GM19238 (cell line): ENCODE results near the gene MEIS2.

Experiments
- DNase-seq: peaks from one replicate; pipeline ENCODE4 v3.0.0; 2011; ENCODE audit warnings: low spot score; ENCODE audit not compliant: insufficient read length

The MEIS2 gene

DNA sequence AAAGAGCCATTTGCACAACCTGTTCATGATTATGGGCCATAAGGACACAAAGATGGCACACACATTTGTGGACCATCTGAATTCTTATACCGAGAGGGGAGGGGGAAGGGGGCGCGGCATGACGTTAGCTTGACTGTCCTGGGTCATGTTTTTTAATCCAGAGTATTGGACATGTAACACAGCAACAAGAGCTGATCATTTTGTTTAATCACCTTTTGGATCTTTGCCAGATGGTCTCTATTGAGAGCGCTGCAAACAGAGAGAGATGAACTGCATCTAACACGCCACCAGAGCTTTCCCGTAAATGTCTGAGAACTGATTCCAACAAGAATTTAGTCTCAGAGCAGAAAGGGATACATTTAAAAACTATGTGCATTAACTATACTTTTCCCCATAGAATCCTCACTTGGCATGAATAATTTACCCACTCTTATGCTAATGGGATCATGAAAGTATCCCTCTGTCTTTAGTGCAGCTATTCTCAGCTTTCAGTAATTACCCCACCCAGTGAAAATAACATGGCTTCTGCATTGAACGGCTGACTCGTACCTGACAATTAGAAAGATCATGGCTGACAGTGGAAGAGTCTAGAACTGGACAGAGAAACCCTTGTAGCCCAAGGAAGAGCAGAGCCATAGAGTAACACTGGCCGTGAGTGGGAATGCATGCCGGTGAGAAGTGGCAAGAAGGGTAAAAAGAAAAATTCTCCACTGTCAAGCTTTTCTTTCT, 22.6 kb downstream of the MEIS2 start:
- no peak for DNase-seq

DNA sequence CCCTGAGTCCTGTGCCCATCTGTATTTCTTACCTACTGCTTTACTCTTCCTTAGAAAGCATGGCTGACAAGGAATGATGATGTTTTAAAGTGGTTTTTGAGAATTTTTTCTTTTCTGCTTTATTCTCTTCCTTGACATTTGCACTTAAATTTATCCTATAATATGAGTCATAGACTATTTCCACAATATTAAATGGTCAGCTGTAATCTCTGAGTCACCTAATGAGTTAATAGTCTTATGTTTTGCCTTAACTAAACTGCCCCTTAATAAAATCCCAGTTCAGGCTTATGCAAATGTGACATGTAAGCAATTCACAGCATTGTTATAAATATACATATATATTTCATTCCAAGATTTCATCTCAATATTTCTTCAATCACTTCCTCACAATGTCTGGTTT, 23.8 kb downstream of the MEIS2 start:
- DNase-seq: no peak

DNA sequence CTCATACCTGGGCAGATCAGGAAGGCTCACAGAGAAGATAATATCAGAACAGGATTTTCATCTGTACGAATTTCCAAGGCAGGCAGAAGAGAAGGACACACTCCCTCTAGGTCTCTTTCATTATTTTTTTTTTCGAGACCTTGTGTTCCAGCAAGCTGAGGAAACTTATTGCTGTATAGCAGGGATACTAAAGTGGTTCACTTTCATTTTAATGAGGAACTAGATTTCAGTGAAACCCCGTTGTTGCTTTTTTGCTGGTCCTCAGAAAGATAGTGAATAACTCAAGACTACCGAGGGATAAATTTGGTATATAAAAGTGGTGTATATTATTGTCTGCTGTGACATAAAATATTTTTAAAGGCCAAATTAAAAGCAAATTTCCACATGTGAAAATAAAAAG, 24.6 kb downstream of the MEIS2 start:
- no peak for DNase-seq

DNA sequence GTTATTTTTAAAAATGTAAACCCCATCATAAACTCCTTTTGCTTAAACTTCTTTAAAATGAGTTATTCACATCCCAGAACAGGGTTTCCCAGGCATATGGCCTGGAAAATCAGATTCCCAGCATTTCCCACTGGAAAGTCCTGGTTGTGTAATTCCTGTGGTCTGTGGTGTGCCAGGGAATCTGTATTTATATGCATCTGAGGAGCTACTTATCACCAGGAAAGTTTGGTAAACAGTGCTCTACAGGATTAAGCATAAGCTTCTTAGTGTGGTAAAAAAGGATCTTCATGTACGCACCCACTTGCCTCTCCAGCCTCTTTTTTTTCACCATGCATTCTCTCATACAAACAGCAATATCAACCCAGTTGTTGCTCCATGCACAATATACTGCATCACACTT, 28.2 kb downstream of the MEIS2 start:
- no peak for DNase-seq

DNA sequence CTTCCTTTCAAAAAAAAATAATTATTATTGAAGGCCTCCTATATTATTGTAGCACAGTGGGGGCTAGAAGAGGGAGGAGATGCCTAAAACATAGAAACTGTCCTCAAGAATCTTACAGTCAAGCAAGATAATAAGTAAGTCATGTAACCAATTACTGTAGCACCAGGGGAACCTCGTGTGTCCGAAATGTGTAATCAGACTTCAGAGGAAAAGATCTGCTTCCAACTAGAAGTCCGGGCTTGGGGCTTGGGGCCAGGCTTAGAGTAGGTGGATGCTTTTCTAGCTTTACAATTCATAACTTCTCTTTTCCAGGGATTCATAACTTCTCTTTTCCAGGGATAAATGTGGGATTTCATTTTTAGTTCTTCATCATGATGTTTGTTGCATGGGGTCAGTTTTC, 29.2 kb downstream of the MEIS2 start:
- no peak for DNase-seq

DNA sequence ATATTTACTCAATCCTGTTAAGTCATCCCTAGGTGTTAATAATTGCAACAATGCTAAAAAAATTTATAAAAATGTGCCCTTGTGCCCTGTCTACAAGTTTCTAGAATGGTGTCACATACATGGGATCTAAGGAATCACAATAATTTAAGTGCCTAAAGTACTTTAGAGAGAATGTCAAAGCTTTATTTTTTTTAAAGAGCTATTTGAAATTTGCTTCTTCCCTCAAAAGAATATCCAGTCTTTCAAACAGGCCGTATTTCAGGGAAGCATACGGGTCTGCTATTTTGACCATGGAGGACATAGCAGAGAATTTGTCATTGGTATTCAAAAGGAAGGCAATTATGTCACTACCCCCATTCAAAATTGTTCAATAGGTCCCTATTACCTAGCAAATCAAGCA, 29.7 kb downstream of the MEIS2 start:
- DNase-seq: no peak

DNA sequence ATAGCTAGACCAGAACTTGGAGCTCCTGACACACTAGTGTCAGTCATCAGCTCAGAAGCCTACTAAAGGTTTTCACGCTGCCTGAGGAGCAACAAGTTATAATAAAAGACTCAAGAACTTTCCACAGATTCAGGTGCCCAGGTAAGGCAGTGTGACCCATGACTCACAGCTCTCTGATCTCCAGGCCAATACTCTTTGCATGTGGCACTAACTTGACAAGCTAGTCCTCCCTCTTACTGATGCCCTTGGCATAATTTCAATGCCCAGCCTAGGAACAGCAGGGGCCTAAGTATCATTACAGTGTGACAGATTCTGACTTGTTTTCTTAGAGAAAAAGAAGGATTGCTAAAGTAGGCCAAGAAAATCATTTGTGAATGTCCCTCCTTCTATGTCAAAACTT, 38.4 kb downstream of the MEIS2 start:
- no peak for DNase-seq

DNA sequence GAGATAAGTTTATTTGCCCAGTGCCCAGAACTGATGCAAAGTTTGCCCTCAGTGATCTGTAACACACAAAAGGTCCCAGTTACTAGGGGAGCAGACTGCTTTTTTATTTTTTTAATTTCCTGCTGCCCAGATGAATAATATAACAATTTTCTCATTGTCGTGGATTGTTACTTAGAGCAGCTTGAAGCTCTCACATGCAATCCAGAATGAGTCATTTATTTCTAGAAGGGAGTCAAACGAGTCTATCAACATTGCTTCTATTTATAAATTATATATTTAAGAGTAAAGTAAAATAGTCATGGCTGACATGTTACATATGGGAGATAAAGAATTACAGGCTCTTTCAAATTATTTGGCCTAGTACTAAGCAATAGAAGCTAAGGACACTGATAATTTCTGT, 41.3 kb downstream of the MEIS2 start:
- no peak for DNase-seq

DNA sequence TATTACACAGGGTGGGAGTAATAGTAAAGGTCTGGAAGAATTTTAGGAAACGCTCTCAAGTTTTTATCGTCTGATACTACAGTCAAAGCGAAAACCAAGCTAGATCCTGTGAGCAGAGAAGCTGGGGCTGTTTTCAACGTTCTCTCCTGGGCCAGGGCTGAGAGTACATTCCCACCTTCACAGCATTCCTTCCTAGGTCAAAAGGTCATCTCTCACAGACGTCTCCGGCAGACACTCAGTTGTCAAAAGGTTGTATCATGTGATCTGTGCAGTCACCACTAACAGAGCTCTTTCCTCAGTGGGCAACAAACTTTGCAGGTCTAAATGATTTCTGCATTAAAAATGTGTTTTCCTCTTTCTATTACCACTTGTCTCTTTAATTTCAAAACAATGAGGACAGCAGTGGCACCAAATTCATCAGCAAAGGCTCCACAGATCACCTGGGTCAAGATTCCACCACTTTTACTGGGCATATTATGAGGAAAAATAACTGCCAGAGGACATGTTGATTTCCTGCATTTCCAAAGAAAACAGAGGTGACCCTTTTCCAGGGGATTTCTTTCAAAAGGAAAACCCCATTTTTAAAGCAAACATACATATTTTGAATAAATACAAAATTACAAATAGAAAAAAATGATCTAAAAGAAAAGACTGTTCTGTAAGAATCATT, 41.9 kb downstream of the MEIS2 start:
- DNase-seq: no peak

DNA sequence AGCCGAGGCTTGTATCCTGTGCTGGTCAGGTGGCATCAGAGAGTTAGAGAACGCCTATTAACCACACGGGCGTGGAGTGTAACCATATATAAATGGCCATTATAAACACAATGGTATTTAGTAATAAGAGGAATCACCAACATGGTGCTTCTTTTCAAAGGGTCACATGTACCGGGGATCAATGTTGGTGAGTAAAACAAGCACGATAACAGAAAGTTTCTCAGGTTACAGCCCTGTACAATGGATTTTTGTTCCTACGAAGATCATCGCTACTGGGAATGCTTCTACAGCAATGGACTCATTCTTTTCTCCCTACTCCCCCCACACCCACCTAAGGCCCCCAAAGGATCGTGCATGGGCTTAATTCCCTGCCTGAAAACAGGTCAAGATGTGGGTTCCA, 42.5 kb downstream of the MEIS2 start:
- DNase-seq: no peak

DNA sequence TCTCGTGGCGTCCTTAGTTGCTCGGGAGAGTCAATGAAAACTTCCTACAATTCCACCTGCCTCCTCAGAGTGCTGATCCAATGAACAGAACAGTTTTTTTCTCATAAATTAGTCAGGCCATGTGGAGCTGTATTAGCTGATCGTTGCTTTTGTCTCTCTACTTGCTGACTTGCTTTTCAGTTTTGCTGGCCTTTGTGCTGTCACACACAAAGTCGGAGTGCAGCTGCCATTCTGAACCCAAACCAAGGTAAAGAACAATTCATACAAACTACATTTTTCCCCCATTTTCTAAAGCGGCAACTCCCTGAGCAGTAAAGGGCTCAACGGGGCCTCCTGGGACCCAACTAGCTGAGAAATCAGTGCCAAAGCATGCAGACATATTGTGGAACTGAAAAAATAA, 43.1 kb downstream of the MEIS2 start:
- DNase-seq: no peak

DNA sequence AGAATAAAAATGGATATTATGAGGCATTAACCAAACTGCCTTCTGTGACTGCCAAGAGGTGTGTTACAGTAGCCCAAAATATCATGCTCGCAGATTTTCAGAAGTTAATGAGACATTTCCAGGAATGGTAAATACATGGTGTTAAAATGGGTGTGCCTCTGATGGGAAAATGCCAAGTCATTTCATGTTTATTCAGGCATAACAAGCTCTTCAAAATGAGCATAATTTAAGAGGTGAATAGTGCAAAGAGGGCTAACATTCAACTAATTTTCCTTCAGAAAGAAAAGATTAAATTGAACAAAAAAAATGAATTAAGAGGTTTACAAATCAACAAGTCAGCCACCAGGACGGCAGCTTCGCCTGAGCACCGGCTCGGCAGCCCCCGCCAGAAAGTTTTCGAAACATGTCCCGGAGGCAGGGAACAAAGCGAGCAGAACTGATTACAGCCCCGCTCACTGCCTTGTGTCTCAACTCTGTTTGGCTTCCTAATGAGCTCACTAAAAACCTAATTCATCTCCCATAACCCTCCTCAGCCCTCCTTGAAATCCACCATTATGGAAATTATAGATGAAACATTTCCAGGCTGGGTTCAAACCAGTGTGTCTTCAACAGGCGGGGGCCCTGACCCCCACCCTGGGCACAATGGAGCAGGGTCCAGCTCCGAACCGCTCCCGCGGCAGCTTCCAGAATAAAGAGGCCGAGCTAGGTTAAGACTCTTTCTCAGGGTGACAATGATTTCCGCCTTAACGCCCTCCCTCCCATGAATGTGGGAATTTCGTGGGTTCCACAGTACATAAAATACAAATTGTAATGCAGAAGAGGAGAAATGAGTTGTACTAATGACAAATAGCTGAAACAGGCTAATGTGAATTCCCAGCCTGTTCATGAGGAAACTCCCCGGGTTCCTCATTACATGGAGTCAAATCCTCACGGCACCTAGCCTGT, 43.9 kb downstream of the MEIS2 start:
- no peak for DNase-seq

DNA sequence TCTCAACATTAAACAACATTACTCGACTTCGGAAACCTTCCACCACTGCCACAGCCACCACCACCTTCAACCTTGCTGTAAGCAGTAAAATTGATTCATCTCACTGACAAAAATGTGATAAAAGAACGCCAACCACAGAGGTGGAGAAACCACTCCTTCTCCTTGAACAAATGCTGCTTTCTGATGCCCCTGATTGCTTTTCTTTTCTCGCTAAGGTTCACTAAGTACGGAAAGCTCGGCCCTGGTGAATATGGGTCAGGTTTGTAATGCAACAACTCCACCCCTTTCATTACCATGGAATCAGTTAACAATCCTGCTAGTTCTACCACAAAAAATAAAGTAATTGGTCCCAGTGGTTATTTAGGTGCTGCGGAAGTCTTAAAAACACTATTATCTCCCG, 44.9 kb downstream of the MEIS2 start:
- DNase-seq: no peak

DNA sequence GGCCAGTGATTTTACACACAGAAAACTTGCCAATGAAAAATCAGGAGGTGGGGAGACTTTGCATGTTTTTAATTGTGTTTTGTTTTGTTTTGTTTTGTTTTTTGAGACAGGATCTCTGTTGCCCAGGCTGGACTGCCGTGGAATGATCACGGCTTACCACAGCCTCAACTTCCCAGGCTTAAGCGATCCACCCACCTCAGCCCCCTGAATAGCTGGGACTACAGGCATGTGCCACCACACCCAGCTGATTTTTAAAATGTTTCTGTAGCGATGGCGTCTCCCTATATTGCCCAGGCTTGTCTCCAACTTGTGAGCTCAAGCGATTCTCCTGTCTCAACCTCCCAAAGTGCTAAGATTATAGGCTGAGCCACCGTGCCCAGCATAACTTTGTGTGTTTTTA, 46.0 kb downstream of the MEIS2 start:
- DNase-seq: no peak

DNA sequence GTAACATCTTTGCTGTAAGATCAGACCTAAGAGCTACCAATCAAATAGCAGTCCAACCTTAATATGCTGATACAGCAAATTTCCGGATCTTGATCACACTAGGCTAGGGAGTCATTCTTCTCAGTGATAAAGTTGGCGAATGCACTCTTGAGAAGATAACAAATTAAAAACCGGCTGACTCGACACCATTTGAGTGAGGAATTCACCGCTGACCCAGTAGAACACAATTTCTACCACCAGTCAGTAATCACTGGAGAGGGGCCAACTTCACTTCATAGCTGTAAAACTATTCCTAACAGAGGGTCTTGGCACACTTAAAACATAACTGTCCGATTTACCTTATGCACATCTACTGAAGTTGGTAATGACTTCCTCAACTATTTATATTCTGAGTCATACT, 47.2 kb downstream of the MEIS2 start:
- DNase-seq: no peak

DNA sequence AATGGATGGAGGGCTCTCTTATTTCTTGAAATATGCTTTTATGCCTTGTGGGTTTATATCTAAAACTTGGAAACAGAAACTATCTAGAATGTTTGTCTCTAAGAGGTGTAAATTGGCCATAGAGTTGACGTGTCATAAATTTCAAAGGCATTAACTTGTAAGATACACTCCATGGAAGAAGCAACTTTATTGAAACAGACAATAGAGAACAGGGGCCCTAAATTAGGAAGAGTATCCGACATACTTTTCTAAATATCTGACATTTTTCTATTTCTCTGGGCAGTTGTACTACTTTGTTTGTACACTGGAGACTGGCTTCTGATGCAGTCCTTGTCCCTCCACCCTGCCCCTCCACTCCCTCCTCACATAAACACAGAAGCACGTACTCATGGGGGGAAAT, 50.0 kb downstream of the MEIS2 start:
- DNase-seq: no peak

DNA sequence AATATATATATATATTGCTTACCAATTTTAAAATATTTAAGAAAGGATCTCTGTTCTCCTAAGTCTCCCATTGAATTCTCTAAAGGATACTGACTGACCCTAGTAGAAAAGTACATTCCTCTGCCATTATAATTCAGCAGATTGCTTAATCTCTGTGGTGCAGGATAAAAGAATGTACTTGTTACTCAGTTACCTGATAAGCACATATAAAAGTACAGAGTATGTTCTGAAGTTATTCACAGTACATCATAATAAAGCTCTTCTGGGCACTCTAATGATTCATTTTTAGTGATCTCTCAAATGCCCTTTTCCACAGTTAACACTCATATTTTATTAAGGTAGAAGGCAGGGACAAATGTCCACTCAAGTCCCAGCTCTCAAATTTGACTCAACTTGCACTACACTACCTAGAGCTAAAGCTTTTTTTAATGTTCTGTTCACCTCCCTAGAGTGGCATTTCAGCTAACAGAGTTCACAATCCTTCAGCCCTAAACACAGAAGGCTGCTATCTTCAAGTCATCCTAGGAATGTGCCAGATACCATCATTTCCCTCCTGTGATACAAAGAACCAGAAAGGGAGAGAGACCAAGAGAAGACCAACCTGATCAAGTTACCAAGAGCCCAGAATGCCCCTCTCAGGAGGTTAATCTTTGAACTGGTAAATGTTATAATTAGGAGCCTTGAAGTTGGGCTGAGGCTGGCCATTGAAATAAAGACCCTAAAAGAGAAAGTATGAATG, 53.3 kb downstream of the MEIS2 start:
- DNase-seq: no peak

DNA sequence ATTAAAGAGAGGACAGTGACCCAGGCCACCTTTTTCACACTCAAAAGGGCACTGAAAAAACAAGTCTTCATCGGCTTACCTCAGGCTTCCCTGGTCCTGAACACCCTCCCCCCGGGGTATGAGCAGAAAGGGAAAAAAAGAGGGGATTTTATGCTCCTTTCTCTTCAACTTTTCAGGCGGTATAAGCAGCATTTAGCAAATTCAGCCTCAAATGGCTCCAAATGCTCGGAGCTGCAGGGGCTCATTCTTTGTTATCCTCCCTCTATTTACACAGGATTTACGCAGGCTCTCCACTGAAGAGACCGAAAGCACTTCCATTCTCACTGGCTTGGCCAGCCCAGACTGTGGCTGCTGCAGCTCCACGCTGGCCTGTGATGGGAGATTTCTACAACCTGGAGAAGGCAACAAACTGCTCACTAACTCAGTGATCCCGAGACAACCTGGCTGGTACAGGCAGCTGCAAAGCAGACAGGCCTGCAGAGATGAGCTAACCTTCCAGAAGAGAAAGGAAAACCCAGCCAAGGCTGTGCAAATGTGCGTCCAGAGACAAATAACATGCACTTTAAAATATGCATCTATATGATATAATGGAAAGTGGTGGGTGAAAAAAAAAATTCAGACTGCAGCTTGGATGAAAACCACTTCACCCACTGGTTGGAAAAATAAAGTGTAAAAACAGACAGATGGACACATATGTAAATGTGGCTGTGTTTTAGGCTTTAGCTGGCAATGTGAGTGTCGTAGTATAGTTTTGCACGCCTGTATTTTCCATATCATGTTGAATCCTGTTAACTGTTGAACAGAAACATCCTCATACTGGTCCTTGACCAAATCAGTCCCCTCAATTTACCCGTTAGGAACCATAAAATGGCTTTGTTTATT, 54.2 kb downstream of the MEIS2 start:
- no peak for DNase-seq

DNA sequence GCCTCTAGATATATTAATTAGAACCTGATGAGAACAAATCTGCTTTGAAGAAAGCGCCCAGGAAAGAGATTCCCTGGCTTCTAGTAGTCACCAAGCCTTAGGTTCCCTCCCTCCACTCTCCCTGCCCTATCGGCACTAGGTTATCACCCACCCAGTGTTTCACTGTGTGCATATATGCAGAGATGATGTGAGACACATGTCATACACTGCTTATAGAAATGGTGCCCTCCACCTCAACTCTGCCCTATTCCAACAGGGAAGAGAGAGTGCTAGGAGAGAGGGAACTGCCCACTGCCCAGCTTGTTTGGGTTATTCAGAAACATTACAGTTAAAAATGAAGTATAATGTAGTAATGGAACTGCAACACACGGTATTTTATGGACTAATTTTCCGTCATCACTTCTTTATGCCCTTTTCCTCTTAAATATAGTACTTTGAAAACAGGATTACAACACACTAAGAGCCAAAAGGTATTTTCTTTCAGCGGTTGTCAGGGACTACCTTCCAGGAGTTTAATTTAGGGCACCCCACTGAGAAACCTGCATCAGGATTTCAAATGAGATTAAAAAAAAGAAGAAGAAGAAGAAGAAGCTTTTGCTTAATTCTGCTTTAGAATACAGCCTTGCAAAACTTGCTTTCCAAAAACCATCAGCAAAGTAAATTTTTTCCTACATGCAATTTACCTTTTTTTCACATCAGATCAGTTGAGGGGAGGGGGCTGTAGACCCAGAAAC, 55.3 kb downstream of the MEIS2 start:
- no peak for DNase-seq

DNA sequence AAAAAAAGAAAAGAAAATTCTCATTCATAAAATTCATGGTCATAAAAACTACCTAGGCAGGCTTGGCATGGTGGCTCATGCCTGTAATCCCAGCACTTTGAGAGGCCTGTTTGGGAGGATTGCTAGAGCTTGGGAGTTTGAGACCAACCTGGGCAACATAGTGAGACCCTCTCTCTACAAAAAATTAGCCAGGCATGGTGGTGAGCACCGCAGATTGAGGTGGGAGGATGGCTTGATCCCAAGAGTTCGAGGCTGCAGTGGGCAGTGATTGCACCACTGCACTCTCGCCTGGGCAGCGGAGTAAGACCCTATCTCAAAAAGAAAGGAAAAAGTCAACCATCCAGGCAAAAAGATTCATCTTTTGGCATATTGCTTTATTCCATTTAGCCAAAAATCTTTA, 58.5 kb downstream of the MEIS2 start:
- no peak for DNase-seq
